GM12878 (cell line): ENCODE data around the gene TMEM59.

Experiments
- MTA2 ChIP-seq: fragments of 450-650 bp; IDR thresholded peaks from 2 replicates; pipeline ENCODE4 v1.6.1; 2016; ENCODE audit warnings: low read depth, mild to moderate bottlenecking, moderate library complexity
- SIN3A ChIP-seq: IDR thresholded peaks from 2 replicates; pipeline ENCODE4 v1.6.1; 2012; ENCODE audit warnings: low read depth, low read length, improper control_type of control experiment
- TF ChIP-seq, protein P1 (sequence below): IDR thresholded peaks from 2 replicates; pipeline ENCODE4 v1.6.1; 2012; ENCODE audit warnings: low read depth, low read length, improper control_type of control experiment

DNA sequence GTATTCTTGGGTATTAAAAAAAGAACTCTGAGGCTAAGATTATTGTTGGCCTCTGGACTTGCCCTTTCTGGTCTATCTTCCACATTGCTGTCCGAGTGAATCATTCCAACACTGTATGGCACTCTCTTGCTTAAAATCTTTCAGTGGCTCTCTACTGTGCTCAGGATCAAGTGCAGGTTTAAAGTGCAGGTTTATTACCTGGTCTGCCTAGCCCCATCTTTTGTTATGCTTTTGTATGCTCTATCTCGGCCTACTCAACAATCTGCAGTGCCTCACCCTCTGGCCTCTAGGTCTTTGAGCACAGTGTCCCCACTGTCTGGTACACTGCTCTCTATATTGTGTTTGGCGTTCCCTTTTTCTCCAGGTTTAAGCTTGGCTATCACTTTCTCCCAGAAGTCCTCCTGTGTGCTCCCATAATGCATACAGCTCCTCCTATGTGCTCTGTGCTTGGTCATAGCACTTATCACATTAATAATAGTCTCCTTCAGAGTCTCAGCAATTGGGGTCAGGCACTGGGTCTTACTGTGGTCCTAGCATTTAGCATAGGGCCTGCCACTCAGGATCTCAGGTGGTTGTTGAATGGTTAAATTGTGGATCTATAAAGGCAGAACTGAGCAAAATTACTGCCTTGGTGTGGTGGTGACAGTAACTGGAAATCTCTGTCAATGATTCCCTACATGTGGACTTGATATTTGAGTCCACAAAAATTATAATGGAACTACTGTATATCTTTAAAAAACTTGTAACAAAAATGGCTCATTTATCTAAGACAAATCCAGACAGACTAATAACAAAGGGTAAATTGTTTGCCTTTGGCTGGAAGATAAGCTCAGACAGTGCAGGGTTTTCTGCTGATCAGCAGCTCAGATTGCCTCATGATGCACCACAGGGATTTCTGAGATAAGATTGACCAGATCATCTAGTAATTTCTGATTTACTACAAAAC, 24.4 kb downstream of the TMEM59 start:
- TF ChIP-seq MTA2 (no peak), SIN3A (no peak)
- TF ChIP-seq, protein P1, sequence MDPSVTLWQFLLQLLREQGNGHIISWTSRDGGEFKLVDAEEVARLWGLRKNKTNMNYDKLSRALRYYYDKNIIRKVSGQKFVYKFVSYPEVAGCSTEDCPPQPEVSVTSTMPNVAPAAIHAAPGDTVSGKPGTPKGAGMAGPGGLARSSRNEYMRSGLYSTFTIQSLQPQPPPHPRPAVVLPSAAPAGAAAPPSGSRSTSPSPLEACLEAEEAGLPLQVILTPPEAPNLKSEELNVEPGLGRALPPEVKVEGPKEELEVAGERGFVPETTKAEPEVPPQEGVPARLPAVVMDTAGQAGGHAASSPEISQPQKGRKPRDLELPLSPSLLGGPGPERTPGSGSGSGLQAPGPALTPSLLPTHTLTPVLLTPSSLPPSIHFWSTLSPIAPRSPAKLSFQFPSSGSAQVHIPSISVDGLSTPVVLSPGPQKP = no peak
